K562 (cell line): ENCODE results near the gene RNF19B. TPM values are rescaled to one million over a fixed set of nuclear protein-coding genes. Genes with fewer than 3 reads are reported as not detected.

ENCODE experiments used
- ATAC-seq: fragments of 200-7000 bp; cut with Tn5 transposase; 3 replicates; pipeline ENCODE4 v1.9.1; 2020; ENCODE audit warnings: moderate library complexity
- BruUV-seq: library from RNA; stranded (reverse); fragments of 400-500 nt; replicated peaks from 2 replicates; lab custom pipeline; 2021; lab: Mats Ljungman, UMichigan
- CTCF ChIA-PET: fragments of 300-600 bp; formaldehyde crosslinking; extraction: SDS; loops from one replicate; lab custom pipeline; 2021; ENCODE audit warnings: low intra/inter-chr PET ratio; lab: Yijun Ruan, JAX
- POLR2A ChIA-PET: fragments of 300-600, 350-650 bp; sonication (Branson Sonifier 250); formaldehyde crosslinking; extraction: SDS; loops from one replicate; lab custom pipeline; 2021; ENCODE audit warnings: antibody characterized with exemption, inconsistent platforms; lab: Yijun Ruan, JAX
- DNase-seq, 4 experiments: peaks; one replicate each; pipeline versions ENCODE4 v3.0.0 to v3.0.0-alpha.2; 2011 to 2018; ENCODE audit warnings: low spot score in 3 of 4, mixed read lengths in 3 of 4; ENCODE audit errors: extremely low read depth in 1 of 4
- FAIRE-seq: peaks from 2 replicates; lab custom pipeline; 2011; peaks lifted over from hg19 to GRCh38; lab: Jason Lieb, UNC
- H2AFZ ChIP-seq: 2 replicates; pipeline ENCODE4 v1.6.0; 2011; ENCODE audit warnings: low read depth, low read length, control low read depth, inconsistent platforms
- H3K27ac ChIP-seq: fragments of 200-600 bp; 3 replicates; pipeline ENCODE4 v1.8.0; 2011; ENCODE audit warnings: low read depth, mild to moderate bottlenecking, control low read depth, inconsistent platforms, low read length, moderate library complexity, mixed read lengths; ENCODE audit errors: extremely low read depth
- H3K27me3 ChIP-seq, 2 experiments: fragments of 300-600 bp in 1 of 2; 2 replicates in 1 of 2; 3 replicates in 1 of 2; pipeline versions ENCODE4 v1.6.0 to v1.8.0; 2011; ENCODE audit warnings: inconsistent platforms in 2 of 2, low read length in 2 of 2, mild to moderate bottlenecking in 1 of 2, mixed read lengths in 1 of 2, moderate library complexity in 1 of 2; ENCODE audit not compliant: control insufficient read depth in 2 of 2, insufficient read depth in 2 of 2
- H3K36me3 ChIP-seq: fragments of 300-600 bp; 3 replicates; pipeline ENCODE4 v1.8.0; 2011; ENCODE audit warnings: mild to moderate bottlenecking, low read length, inconsistent platforms; ENCODE audit not compliant: control insufficient read depth, insufficient read depth
- H3K4me1 ChIP-seq, 2 experiments: fragments of 200-600 bp in 1 of 2; replicated peaks in 1 of 2; 2 replicates in 1 of 2; 3 replicates in 1 of 2; pipeline versions ENCODE4 v1.5.1 to v1.8.0; 2011; ENCODE audit warnings: inconsistent platforms in 2 of 2, low read length in 2 of 2, mild to moderate bottlenecking in 1 of 2, mixed read lengths in 1 of 2, moderate library complexity in 1 of 2; ENCODE audit not compliant: control insufficient read depth in 2 of 2, insufficient read depth in 2 of 2
- H3K4me2 ChIP-seq: 2 replicates; pipeline ENCODE4 v1.6.1; 2011; ENCODE audit warnings: low read length, control low read depth, inconsistent platforms, mixed read lengths; ENCODE audit not compliant: insufficient read depth
- H3K4me3 ChIP-seq: fragments of 200-600 bp; sonication (generic), shearing (Covaris generic); 2 replicates; pipeline ENCODE4 v1.5.1; 2016; ENCODE audit warnings: control low read depth, inconsistent platforms
- H3K79me2 ChIP-seq: fragments of 200-600 bp; 3 replicates; pipeline ENCODE4 v1.8.0; 2011; ENCODE audit warnings: low read length, inconsistent platforms; ENCODE audit not compliant: control insufficient read depth, insufficient read depth
- H3K9ac ChIP-seq, 2 experiments: 2 replicates each; pipeline versions ENCODE4 v1.6.0 to v1.6.1; 2011; ENCODE audit warnings: low read depth in 2 of 2, low read length in 2 of 2, control low read depth in 1 of 2, inconsistent platforms in 1 of 2, mild to moderate bottlenecking in 1 of 2, mixed read lengths in 1 of 2; ENCODE audit not compliant: insufficient read depth in 1 of 2
- H3K9me1 ChIP-seq: one replicate; pipeline ENCODE4 v1.6.0; 2011; ENCODE audit warnings: inconsistent platforms, mild to moderate bottlenecking, low read length, moderate library complexity; ENCODE audit not compliant: control insufficient read depth, insufficient read depth
- H3K9me3 ChIP-seq: replicated peaks from 2 replicates; pipeline ENCODE4 v1.5.1; 2011; ENCODE audit warnings: low read depth, low read length, inconsistent platforms; ENCODE audit not compliant: control insufficient read depth, insufficient read depth
- H4K20me1 ChIP-seq: replicated peaks from 2 replicates; pipeline ENCODE4 v1.6.1; 2011; ENCODE audit warnings: low read length, inconsistent platforms, mixed read lengths; ENCODE audit not compliant: control insufficient read depth, insufficient read depth
- CSDE1 ChIP-seq, 2 experiments: fragments of 450-650 bp; IDR thresholded peaks; 2 replicates each; pipeline ENCODE4 v1.6.1; 2016; ENCODE audit warnings: mild to moderate bottlenecking in 1 of 2
- DPF2 ChIP-seq: fragments of 450-650 bp; IDR thresholded peaks from 2 replicates; pipeline ENCODE4 v1.6.1; 2016
- E2F1 ChIP-seq: sonication (generic); formaldehyde crosslinking; IDR thresholded peaks from 2 replicates; pipeline ENCODE4 v1.8.1; 2023; ENCODE audit warnings: mild to moderate bottlenecking, missing genetic modification reagents, moderate library complexity
- GATAD2B ChIP-seq: fragments of 450-650 bp; IDR thresholded peaks from 2 replicates; pipeline ENCODE4 v1.6.1; 2017; ENCODE audit warnings: mild to moderate bottlenecking, borderline replicate concordance
- HDAC2 ChIP-seq: fragments of 450-650 bp; IDR thresholded peaks from 2 replicates; pipeline ENCODE4 v1.6.1; 2016; ENCODE audit warnings: mild to moderate bottlenecking
- MNT ChIP-seq, 2 experiments: fragments of 450-650 bp; conservative IDR thresholded peaks; 2 replicates each; pipeline ENCODE4 v1.6.1; 2017; ENCODE audit warnings: mild to moderate bottlenecking in 2 of 2, moderate library complexity in 2 of 2
- MYC ChIP-seq, 2 experiments: fragments of 250-450 bp in 1 of 2; sonication (Bioruptor Pico) in 1 of 2; IDR thresholded peaks; 2 replicates each; pipeline versions ENCODE4 v1.5.1 to v1.6.1; 2012 to 2021; ENCODE audit warnings: low read depth in 2 of 2, borderline replicate concordance in 1 of 2, improper control_type of control experiment in 1 of 2, low read length in 1 of 2, mild to moderate bottlenecking in 1 of 2, moderate library complexity in 1 of 2
- PTRF ChIP-seq: fragments of 450-650 bp; IDR thresholded peaks from 2 replicates; pipeline ENCODE4 v1.6.1; 2016; ENCODE audit warnings: mild to moderate bottlenecking, missing genetic modification characterization, missing compliant biosample characterization
- SPI1 ChIP-seq: IDR thresholded peaks from 2 replicates; pipeline ENCODE4 v1.6.1; 2011; ENCODE audit warnings: low read depth, low read length, control low read depth, borderline replicate concordance
- WGBS: fragments of 100-300 bp; shearing (Covaris generic); methylation state at CpG from one replicate; pipeline ENCODE4 v1.1.6; 2016; ENCODE audit warnings: low coverage, mixed read lengths; ENCODE audit not compliant: insufficient coverage; ENCODE audit errors: missing lambda C conversion rate; 5-methylcytosine and 5-hydroxymethylcytosine counted together
- in situ Hi-C: fragments of 300-500 bp; cut with MboI; formaldehyde crosslinking; loops from 4 replicates; pipeline ENCODE4 v1.15.0; 2018; ENCODE audit warnings: inconsistent platforms, mixed read lengths
- intact Hi-C: fragments of 100-400 bp; cut with micrococcal nuclease; formaldehyde crosslinking; loops from 2 replicates; pipeline ENCODE4 v1.14.2; 2022
- polyA plus RNA-seq, 8 experiments: library from polyadenylated mRNA; depleted of rRNA in 4 of 8; stranded (reverse) in 5 of 8; unstranded in 3 of 8; fragments of >200 nt; fragmentation: Nextera tagmentation in 2 of 8; fragmentation: Illumina TruSeq in 1 of 8; extraction: Ambion mirVana in 2 of 8; extraction: Trizol in 1 of 8; gene quantifications; 2 replicates each; pipeline versions ENCODE4 v1.2.1 to v1.2.3, GENCODE V29; 2011 to 2014; ENCODE audit warnings: inconsistent platforms in 1 of 8, missing spikeins in 1 of 8
- total RNA-seq, 7 experiments: library from RNA; depleted of rRNA in 6 of 7; stranded (reverse); fragments of >200 nt in 6 of 7; fragmentation: Illumina TruSeq in 2 of 7; extraction: Trizol in 2 of 7; gene quantifications; 2 replicates each; pipeline versions ENCODE4 v1.2.1 to v1.2.3, GENCODE V29; 2011 to 2021; ENCODE audit warnings: low replicate concordance in 1 of 7

The RNF19B gene
- total and polyA plus RNA-seq, 9 of the 15 experiments (the other 6 are each of a cell fraction or from before 2014, with no cell fraction given), result 2.6 to 14.9 (median 10.1) TPM

- Histone ChIP-seq H3K36me3 (no peaks in the 10 kb centered on the region), H3K27me3 (no peaks in the 10 kb centered on the region), H3K79me2 (peaks cover 33% of the 10 kb centered on the region), H3K9ac (0 out of 4 replicates have a peak overlapping the region, but pooled peaks of 1 of the 2 experiments have one; percentile 16), H3K4me2 (peak overlapping the region; percentile 94), H4K20me1 (peaks cover 13% of the 10 kb centered on the region), H3K4me3 (peak overlapping the region; percentile 63), H3K27ac (peak overlapping the region; percentile 54; the same call in 2 of the 3 replicates), H3K9me3 (no peaks in the 10 kb centered on the region), H3K4me1 (peaks cover 28 to 36% of the 10 kb centered on the region in 2 experiments), H2AFZ (peak overlapping the region; percentile 89), H3K9me1 (no peaks in the 10 kb centered on the region)
- CTCF ChIA-PET, result no interaction called here
- in situ Hi-C loops, result no loop called here
- no peak for DNase-seq
- POLR2A ChIA-PET, result interaction anchor here (0.5 to 2.8 kb wide), 16 partner anchors 9 to 222 kb away, joined by 3 to 22 read pairs (median 7); no protein-coding TSS in a partner anchor
- no peak for ATAC-seq
- 46% methylated on average over 5 of the region's 5 CpGs for WGBS
- TSS peak; percentile 96 for BruUV-seq
- intact Hi-C loops, result no loop called here
- FAIRE-seq, result no peak
- TF ChIP-seq MNT (conservative IDR thresholded peaks at IDR 0.05), result peak in 1 of 2 experiments; percentile 30; a peak in 1 of 4 replicates
- TF ChIP-seq HDAC2, result no peak
- TF ChIP-seq CSDE1 (IDR thresholded peaks at IDR 0.05), result 0 out of 4 replicates have a peak, but pooled peaks of 1 of the 2 experiments have one; percentile 30
- TF ChIP-seq E2F1 (CRISPR knock-in tag), result 0 out of 2 replicates have a peak, but pooled peaks have one; percentile 9
- no peak for TF ChIP-seq MYC (IDR thresholded peaks at IDR 0.05; ENCODE audit: low read depth, low read length)
- TF ChIP-seq MYC (CRISPR knock-in tag; IDR thresholded peaks at IDR 0.05; ENCODE audit: borderline replicate concordance, low read depth), result 0 out of 2 replicates have a peak, but pooled peaks have one; percentile 4
- TF ChIP-seq PTRF (tag), result no peak
- 0 out of 2 replicates have a peak, but pooled peaks have one; percentile 2 for TF ChIP-seq SPI1
- 0 out of 2 replicates have a peak, but pooled peaks have one; percentile 7 for TF ChIP-seq DPF2
- TF ChIP-seq GATAD2B, result 0 out of 2 replicates have a peak, but pooled peaks have one; percentile 18
Measured at GRCh38 chr1:32965251-32965747, 690 bp upstream of the RNF19B start.
